Measurements from ENCODE around the gene CDH13.

GRCh38 chr16:83810901-83811300 lies 1184.1 kb downstream of the CDH13 start:
- TF ChIP-seq CTCF (conservative IDR thresholded peaks at IDR 0.05) (no peak), ZFX (IDR thresholded peaks at IDR 0.05) (no peak)
